ENCODE results near the gene FLRT2. TPM values are rescaled to one million over a fixed set of nuclear protein-coding genes. Genes with fewer than 3 reads are reported as not detected.

Gene FLRT2
- polyA plus RNA-seq, 3 donors, result 0.01 TPM; not detected in 2

DNA sequence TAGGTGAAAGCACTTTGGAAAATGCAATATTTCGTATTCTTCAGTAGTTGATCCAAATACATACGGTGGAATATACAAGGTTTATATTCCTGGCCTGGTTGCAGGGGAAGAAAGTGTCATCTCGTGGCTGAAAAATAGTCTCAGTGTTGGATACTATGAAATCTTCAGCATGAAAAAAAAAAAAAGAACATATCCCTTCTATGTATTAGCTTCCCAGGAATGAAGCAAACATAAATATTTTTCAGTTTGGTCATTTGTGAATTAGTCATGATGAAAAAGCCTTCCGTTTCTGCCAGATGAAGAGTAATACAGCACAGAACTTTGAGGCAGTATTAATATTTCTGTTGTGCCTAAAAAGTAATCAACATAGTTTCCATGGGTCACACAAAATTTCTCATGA, 36.7 kb downstream of the FLRT2 start:
- TF ChIP-seq, protein P1, sequence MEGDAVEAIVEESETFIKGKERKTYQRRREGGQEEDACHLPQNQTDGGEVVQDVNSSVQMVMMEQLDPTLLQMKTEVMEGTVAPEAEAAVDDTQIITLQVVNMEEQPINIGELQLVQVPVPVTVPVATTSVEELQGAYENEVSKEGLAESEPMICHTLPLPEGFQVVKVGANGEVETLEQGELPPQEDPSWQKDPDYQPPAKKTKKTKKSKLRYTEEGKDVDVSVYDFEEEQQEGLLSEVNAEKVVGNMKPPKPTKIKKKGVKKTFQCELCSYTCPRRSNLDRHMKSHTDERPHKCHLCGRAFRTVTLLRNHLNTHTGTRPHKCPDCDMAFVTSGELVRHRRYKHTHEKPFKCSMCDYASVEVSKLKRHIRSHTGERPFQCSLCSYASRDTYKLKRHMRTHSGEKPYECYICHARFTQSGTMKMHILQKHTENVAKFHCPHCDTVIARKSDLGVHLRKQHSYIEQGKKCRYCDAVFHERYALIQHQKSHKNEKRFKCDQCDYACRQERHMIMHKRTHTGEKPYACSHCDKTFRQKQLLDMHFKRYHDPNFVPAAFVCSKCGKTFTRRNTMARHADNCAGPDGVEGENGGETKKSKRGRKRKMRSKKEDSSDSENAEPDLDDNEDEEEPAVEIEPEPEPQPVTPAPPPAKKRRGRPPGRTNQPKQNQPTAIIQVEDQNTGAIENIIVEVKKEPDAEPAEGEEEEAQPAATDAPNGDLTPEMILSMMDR (IDR thresholded peaks at IDR 0.05), result no peak
- no peak overlapping the region for H3K9ac ChIP-seq (ENCODE audit: insufficient read depth, low read length, poor library complexity, severe bottlenecking)
- H3K36me3 ChIP-seq (replicated peaks in 1 of 2; ENCODE audit: control insufficient read depth in 1 of 2, insufficient read depth in 2 of 2, low read length in 2 of 2), result no peaks in the 10 kb centered on the region
- Mint-ChIP-seq H3K4me3 (no peak overlapping the region), H3K27ac (no peak overlapping the region), H3K4me1 (no peaks in the 10 kb centered on the region), H3K36me3 (no peaks in the 10 kb centered on the region), H3K9me3 (peaks cover 0 to 7% (median 3%) of the 10 kb centered on the region in 7 donors), H3K27me3 (ENCODE audit: low read depth in 3 of 3) (no peaks in the 10 kb centered on the region)
- no peaks in the 10 kb centered on the region for H3K4me1 ChIP-seq (ENCODE audit: control insufficient read depth in 1 of 2, insufficient read depth in 2 of 2, low read length in 2 of 2)
- no peaks in the 10 kb centered on the region for H3K79me2 ChIP-seq (ENCODE audit: insufficient read depth, low read length)
- no peak overlapping the region for H3K4me3 ChIP-seq (replicated peaks in 1 of 3; ENCODE audit: low read depth in 2 of 3, low read length in 3 of 3)
- no peaks in the 10 kb centered on the region for H3K9me3 ChIP-seq (replicated peaks in 1 of 2; ENCODE audit: control insufficient read depth in 1 of 2, insufficient read depth in 1 of 2, low read length in 2 of 2)
- no peak overlapping the region for H3K4me2 ChIP-seq (replicated peaks; ENCODE audit: extremely low read depth, low read length, poor library complexity, severe bottlenecking)
- no peak for DNase-seq
- H3K27me3 ChIP-seq (ENCODE audit: control insufficient read depth in 2 of 2, insufficient read depth in 2 of 2, low read length in 2 of 2), result no peaks in the 10 kb centered on the region
- no peak overlapping the region for H2AFZ ChIP-seq (ENCODE audit: insufficient read depth, low read depth, low read length, poor library complexity, severe bottlenecking)
- no peak overlapping the region for H3K27ac ChIP-seq (ENCODE audit: low read depth in 1 of 2, low read length in 2 of 2)
- WGBS (ENCODE audit: insufficient coverage), result no CpG with 5 or more reads among the region's 4 CpGs
- H4K20me1 ChIP-seq (ENCODE audit: insufficient read depth, low read length), result no peaks in the 10 kb centered on the region
- intact Hi-C loops (cut with micrococcal nuclease), result loop anchor here in 1 of 2 donors (10.0 kb wide), 1 partner anchor 58 kb away; no protein-coding TSS in a partner anchor

DNA sequence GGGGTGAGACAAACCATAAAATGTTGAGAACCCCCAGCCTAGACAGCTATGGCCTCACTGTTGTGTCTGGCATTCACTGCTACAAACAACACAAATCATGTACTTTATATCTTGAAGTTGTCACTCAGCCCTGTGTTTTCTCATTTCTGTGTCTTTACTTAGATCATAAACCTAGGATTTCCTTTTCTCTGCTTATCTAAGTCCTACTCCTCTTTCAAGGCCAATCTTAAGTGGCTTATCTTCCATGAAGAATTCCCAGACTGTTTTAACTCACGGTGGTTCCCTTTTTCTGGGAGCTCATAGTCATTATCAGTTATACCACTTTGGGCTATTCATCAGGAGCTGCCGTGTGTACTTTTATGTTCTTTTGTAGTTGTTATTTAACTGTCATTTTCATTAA, 42.1 kb downstream of the FLRT2 start:
- H3K9me3 Mint-ChIP-seq, result peaks cover 0 to 7% (median 0%) of the 10 kb centered on the region in 7 donors
- H3K4me1 Mint-ChIP-seq, result no peaks in the 10 kb centered on the region
- H3K27ac Mint-ChIP-seq, result no peak overlapping the region
- Histone ChIP-seq H2AFZ (ENCODE audit: insufficient read depth, low read depth, low read length, poor library complexity, severe bottlenecking) (no peak overlapping the region), H4K20me1 (ENCODE audit: insufficient read depth, low read length) (no peaks in the 10 kb centered on the region), H3K4me3 (replicated peaks in 1 of 3; ENCODE audit: low read depth in 2 of 3, low read length in 3 of 3) (no peak overlapping the region), H3K9me3 (replicated peaks in 1 of 2; ENCODE audit: control insufficient read depth in 1 of 2, insufficient read depth in 1 of 2, low read length in 2 of 2) (no peaks in the 10 kb centered on the region), H3K4me2 (replicated peaks; ENCODE audit: extremely low read depth, low read length, poor library complexity, severe bottlenecking) (no peak overlapping the region), H3K36me3 (replicated peaks in 1 of 2; ENCODE audit: control insufficient read depth in 1 of 2, insufficient read depth in 2 of 2, low read length in 2 of 2) (no peaks in the 10 kb centered on the region), H3K9ac (ENCODE audit: insufficient read depth, low read length, poor library complexity, severe bottlenecking) (no peak overlapping the region), H3K79me2 (ENCODE audit: insufficient read depth, low read length) (no peaks in the 10 kb centered on the region), H3K27ac (ENCODE audit: low read depth in 1 of 2, low read length in 2 of 2) (no peak overlapping the region), H3K4me1 (ENCODE audit: control insufficient read depth in 1 of 2, insufficient read depth in 2 of 2, low read length in 2 of 2) (no peaks in the 10 kb centered on the region), H3K27me3 (ENCODE audit: control insufficient read depth in 2 of 2, insufficient read depth in 2 of 2, low read length in 2 of 2) (no peaks in the 10 kb centered on the region)
- H3K4me3 Mint-ChIP-seq, result no peak overlapping the region
- H3K27me3 Mint-ChIP-seq (ENCODE audit: low read depth in 3 of 3), result no peaks in the 10 kb centered on the region
- H3K36me3 Mint-ChIP-seq, result no peaks in the 10 kb centered on the region
- DNase-seq, result no peak
- WGBS (ENCODE audit: insufficient coverage), result 20% methylated on average over 1 of the region's 2 CpGs
- intact Hi-C loops (cut with micrococcal nuclease), result no loop called here
- TF ChIP-seq, protein P1 (IDR thresholded peaks at IDR 0.05), result no peak

Data from CD14-positive monocyte (primary cell).